DMS53 treated with DMSO at 0.1 percent for 48 hours (cell line): Measurements from ENCODE around the gene CXCL1.
A peak's percentile ranks its signal among the peaks of the same experiment; 100 is the strongest.

ENCODE experiments used
- DNase-seq: peaks from one replicate; lab custom pipeline; 2025; ENCODE audit not compliant: unreplicated experiment; lab: John Stamatoyannopoulos, UW

CXCL1 gene

DNA sequence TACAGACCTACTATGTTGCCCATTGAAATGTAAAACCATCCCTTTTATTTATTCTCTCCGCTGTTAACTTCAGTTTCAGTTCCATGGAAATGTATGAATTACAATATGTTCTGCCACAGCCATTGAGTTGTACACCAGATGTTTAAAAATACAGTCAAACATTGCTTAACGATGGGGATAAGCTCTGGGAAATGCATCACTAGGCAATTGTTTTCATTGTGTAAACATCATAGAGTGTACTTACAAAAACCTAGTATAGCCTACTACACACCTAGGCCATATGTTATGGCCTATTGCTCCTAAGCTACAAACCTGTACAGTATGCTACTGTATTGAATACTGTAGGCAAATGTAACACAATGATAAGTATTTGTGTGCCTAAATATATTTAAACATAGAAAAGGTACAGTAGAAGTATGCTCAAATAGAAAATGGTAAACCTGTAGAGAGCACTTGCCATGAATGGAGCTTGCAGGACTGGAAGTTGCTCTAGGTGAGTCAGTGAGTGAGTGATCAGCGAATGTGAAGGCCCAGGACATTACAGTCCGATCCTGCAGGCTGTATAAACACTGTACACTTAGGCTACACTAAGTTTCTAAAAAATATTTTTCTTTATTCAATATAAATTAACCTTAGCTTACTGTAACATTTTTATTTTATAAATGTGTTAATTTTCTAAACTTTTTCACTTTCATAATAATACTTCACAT is 18.8 kb upstream of the CXCL1 start:
- DNase-seq: peak; percentile 68

DNA sequence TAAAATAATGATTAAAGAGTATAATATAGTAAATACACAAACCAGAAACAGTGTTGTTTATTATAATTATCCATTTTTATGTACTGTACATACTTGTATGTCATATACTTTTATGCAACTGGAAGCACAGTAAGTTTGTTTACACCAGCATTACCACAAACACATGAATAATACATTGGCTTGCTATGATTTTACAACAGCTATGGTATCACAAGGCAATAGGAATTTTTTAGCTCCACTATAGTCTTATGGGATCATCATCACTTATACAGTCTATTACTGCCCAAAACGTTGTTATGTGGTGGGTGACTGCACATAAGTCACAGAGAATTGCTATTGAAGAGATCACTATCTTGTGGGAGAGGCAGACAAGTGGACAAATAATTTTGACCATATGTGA is 17.9 kb upstream of the CXCL1 start:
- no peak for DNase-seq

- no peak for DNase-seq
Observed at GRCh38 chr4:73852771-73853170, 16.4 kb upstream of the CXCL1 start.

DNA sequence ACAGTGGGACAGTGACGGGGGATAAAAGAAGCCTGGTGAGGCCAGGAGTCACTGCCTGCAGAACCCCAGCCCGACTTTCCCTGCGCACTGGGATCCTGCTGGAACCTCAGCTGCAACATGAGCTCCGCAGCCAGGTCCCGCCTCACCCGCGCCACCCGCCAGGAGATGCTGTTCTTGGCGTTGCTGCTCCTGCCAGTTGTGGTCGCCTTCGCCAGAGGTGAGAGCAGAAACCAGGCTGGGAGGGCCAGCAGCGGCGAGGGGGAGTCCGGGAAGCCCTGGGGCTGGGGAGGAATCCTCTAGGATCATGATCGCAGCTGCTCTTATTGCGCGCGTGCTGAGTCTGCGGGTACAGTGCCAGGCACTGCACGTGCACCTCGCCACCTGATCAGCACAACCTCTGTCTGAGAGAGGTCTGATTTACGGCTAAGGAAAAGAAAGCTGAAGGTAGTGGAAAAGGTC is 15.9 kb upstream of the CXCL1 start, which contains the start of gene PF4V1:
TSS of gene PF4V1 (plus strand) at position 51 of the 459 bp plus-strand sequence. CDS start at position 118, 67 bp downstream.
- no peak for DNase-seq

DNA sequence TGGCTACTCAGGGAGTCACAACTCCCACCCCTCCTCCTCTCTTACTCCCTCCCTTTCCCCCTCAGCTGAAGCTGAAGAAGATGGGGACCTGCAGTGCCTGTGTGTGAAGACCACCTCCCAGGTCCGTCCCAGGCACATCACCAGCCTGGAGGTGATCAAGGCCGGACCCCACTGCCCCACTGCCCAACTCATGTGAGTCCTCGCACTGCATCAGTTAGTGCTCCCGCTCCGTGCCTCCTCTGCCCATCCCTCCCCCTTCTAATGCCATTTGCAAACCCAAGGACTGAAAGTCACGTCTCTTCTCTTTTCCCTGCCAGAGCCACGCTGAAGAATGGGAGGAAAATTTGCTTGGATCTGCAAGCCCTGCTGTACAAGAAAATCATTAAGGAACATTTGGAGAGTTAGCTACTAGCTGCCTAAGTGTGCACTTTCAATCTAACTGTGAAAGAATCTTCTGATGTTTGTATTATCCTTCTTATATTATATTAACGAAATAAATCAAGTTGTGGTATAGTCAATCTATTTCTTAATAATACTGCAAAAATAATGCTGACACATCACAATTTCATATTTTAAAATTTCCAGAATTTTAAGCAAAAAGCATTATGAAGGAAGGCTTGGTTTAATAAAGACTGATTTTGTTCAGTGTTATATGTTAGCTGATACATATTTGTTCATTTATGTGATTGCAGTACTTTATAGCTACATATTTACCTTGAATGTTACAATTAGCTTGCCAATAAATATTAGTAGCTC is 15.3 kb upstream of the CXCL1 start:
- DNase-seq: no peak

- no peak for DNase-seq
Observed at GRCh38 chr4:73855406-73855805, 13.8 kb upstream of the CXCL1 start.

DNA sequence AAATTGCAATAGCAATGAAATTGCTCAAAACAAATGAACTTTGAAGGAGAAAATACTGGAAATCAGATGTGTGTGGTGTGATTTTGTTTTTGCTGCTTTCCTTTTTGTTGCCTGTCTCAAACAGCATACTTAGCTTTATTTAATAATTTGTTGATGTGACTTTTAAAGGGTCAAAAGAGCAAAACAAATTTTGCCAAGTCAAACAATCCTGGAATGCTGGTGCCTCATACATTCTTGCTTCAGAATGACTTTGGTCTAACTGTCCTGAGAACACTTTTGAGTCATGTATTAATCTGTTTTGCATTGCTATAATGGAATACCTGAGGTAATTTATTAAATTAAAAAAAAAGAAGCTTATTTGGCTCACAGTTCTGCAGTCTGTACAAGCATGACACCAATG is 12.7 kb upstream of the CXCL1 start:
- no peak for DNase-seq

GRCh38 chr4:73859614-73860088 is 9.5 kb upstream of the CXCL1 start:
- DNase-seq: no peak

- no peak for DNase-seq
Observed at GRCh38 chr4:73860181-73860580, 9.0 kb upstream of the CXCL1 start.

DNA sequence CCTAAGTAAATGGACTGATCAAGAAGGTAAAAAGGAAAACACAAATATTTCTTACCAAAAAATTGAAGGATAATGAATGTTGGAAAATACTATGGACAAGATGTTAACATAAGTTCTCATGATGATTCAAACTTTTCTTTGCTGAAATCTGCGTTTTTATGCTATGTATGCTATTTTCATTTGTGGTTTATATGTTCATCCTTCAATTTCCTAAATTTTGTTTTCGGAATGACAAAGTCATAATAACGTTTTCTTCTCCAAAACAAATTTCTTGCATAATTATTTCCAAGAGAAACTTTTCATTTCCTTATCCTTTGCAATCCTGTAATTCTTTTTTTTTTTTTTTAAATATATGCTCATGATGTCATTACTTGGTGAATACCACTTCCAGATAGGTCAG is 8.3 kb upstream of the CXCL1 start:
- no peak for DNase-seq

GRCh38 chr4:73862322-73862721 is 6.9 kb upstream of the CXCL1 start:
- DNase-seq: no peak

- peak; percentile 41 for DNase-seq
Observed at GRCh38 chr4:73864365-73864764, 4.8 kb upstream of the CXCL1 start.

DNA sequence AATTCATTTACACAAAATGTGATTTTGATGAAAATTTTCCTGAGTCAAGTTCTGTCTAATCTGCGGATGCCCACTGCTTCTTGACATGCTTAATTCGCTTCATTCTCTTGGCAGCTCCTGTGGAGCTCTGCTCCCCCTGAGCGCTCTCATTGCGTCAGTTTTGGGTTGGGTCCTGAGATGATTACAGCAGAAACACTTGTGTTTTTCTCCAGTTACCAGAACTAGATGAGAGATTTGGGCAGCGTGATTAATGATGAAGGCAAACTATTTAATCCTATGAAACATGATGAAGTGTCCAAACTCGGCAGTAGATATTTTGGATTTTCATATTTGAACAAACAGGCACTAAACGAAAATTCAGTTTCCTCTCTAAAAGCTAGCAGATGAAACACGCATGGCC is 4.2 kb upstream of the CXCL1 start:
- DNase-seq: no peak

GRCh38 chr4:73865431-73866096 is 3.6 kb upstream of the CXCL1 start:
- no peak for DNase-seq

DNA sequence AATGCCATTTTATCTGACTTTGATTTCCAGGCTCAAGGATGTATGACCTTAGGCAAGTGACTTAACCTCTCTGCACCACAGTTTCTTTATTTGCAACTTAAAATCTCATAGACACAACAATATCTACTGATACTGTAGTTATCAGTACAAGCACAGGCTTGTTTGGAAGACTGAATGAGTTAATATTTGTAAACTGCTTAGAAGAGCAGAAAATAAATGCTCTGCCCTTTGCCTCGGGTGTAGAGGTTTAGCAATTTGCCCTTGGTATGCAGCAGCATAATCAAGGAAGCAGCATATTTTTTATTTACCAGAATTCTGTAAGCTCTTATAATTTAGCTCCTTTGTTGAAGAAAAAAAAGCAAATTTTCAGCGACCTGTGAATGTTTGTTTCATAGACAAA is 2.9 kb upstream of the CXCL1 start:
- DNase-seq: no peak

DNA sequence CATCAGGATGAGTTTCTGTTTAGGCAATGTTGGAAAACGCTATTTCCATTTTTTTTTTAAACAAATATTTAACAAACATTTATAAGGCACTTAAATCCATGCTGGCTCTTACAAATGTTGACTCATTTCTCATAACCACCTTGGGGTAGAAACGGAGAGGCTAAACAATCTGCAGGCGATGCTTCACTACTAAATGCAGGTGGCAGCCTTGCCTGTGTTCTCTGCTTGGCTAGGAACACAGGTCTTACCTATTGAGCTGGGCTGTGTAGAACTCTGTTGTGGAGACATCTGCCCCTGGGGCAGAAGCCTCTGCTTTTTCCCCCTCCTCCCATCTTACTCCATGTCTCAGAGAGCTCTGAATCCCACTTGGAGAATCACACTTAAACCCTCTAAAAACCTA is 1.4 kb upstream of the CXCL1 start:
- peak; percentile 75 for DNase-seq

DNA sequence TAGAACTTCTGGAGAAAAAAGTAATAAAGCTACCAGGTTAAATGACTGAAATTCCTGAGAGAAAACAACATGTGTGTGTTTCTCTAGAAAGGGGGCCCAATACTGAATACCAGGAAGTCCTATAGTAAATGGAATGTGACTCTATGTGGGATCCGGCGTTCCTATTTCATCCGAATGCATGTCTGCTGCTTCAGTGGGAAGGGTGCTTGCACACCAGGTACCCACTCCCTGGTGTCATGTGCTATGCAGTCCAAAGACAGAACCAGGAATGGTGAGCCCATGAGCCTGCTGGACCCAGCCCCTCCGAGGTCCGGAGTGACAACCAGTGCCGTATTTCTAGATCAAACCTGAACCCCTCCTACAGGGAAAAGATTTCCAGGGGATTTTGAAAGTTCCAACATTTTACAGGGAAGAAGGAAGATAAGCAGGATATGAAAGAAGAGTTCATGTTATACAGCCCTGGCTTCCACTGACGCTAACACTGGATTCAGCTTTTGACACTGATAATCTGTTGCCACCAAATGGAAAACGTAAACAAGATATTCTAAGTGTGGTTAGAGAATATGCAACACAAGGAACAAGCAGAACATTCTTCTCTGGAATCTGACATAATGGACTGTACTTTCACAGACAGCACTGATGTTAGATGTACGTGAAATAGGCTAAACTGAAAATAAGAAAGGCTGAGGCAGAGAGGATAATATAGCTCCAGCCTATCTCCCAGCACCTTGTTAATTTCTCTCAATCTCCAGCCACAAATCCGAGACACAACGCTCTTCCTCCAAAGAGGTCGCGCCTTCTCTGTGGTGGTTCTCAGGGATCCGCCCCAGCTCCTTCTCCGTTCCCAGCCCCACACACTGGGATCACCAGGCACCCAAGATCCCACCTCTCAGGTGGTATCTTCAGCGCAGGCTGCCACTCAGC is 725 bp upstream of the CXCL1 start:
- DNase-seq: peak; percentile 60

GRCh38 chr4:73870260-73870659 is 1.1 kb downstream of the CXCL1 start:
- DNase-seq: peak; percentile 33

- no peak for DNase-seq
Observed at GRCh38 chr4:73870768-73871167, 1.6 kb downstream of the CXCL1 start.

GRCh38 chr4:73871511-73872310 is 2.5 kb downstream of the CXCL1 start:
- DNase-seq: no peak
